ENCODE measurements around the gene ZNF512B.

GRCh38 chr20:63924241-63924640, 45.5 kb downstream of the ZNF512B start:
- TF ChIP-seq, protein P1, sequence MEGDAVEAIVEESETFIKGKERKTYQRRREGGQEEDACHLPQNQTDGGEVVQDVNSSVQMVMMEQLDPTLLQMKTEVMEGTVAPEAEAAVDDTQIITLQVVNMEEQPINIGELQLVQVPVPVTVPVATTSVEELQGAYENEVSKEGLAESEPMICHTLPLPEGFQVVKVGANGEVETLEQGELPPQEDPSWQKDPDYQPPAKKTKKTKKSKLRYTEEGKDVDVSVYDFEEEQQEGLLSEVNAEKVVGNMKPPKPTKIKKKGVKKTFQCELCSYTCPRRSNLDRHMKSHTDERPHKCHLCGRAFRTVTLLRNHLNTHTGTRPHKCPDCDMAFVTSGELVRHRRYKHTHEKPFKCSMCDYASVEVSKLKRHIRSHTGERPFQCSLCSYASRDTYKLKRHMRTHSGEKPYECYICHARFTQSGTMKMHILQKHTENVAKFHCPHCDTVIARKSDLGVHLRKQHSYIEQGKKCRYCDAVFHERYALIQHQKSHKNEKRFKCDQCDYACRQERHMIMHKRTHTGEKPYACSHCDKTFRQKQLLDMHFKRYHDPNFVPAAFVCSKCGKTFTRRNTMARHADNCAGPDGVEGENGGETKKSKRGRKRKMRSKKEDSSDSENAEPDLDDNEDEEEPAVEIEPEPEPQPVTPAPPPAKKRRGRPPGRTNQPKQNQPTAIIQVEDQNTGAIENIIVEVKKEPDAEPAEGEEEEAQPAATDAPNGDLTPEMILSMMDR (IDR thresholded peaks at IDR 0.05), result no peak
- TF ChIP-seq POLR2A (IDR thresholded peaks at IDR 0.05), result no peak

All from ovary (tissue), 3 donors.